ENCODE results near the gene TMEM109.

The TMEM109 gene, protein sequence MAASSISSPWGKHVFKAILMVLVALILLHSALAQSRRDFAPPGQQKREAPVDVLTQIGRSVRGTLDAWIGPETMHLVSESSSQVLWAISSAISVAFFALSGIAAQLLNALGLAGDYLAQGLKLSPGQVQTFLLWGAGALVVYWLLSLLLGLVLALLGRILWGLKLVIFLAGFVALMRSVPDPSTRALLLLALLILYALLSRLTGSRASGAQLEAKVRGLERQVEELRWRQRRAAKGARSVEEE

DNA sequence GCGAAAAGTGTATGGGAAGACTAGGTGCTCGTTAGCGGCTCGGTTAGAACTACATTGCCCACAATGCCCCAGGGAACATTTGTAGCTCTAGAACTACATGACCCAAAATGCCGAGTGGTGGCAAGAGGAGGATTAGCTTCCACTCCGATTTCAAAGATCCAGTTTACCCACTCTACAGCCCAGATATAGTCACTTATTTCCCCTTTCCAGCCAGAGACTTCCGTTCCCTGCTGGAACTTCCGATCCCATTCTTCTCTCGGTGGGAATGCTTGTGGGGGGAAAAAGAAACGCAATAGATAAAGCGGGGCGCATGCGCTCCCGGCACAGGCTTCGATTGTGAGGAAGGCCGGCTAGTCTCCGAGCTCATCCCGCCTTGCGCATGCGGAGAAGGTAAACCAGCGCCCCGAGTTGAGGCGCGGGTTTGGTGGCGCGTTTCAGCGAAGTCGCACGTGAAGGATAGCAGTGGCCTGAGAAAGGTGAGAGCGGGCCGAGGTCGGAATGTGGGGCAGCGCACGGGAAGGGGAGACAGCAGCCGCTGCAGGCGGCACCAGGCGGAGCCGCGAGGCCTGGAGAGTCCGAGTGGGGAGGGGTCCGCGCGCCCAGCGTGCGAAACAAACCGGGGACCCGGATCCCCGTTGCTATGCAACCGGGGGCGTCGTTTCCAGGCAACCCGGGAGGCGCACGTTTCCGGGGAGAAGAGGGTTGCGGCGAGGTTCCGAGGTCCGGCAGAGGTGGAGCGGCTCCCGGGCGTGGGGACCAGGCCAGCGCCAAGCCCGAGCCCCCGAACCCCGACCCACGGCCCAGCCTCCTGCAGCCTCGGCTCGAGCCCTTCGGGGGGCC is at the start of gene TMEM109:
TMEM109 (plus strand) TSS at position 366 of the 840 bp plus-strand sequence. CDS start 5,536 bp downstream, outside the sequence.
- FAIRE-seq, result no peak

DNA sequence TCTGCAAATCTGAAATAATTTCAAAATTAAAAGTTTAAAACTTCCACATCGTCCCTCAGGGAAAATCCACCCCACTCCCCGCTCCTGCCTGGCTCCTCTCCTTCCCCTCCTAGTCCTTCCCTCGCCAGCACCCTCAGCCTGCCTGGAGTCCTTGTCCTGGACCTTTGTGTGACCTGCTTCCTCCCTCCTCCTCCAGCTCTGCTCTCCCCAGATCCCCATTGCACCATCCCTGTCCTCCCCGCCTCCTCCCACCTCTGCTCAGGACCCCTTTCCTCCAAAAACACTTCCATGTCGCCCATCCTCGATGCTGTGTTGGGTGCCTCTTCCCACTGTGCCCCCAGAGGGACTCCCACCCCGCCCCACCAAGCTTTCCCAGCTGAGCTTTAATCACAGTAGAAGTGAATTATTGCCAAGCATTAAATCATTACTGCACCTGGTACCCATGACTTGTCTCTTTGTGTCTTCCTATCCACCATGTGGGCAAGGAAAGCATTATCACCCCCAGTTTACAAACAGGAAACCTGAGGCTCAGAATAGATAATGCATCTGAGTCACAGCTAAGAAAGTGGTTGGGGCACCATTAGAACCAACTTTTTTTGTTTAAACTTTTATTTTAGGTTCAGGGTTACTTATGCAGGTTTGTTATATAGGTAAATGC is 49.0 kb upstream of the TMEM109 start:
- no peak for FAIRE-seq

DNA sequence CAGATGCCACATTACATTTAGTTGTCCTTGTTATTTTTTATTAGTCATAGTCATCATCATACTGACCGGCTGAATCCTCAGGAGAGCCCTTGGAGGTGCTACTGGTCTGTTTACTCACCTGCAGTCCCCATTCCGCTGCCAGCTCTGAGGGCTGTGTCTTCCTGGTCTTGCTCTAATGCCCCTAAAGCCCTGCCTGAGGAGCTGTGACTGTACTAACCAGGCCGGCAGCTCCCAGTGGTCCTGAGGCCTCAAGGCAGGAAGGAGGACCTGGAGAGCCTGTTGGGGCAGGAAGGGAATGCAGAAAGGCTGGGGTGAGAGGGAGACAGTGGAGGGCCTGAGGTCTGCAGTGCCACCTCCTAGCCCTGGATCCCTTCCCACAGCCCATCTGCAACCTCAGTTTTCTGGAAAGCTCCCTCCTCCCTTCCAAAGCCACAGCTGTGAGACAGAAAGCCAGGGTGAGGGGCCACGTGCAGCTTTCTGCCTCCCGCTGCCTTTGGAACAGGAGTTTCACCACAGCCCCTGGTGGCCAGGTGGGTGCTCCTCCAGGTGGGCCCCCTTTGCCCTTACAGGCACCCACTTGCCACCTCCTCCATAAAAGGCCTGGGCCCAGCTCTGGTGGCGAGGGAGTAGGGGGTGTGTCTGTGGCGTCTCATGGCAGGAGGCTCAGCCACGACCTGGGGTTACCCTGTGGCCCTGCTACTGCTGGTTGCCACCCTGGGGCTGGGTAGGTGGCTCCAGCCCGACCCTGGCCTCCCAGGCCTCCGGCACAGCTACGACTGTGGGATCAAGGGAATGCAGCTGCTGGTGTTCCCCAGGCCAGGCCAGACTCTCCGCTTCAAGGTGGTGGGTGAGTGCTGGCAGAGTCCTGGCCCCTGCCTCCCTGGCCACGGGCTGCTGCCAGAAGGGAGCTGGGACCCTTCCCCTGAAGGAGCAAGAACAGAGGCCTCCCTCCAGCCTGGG is 46.8 kb upstream of the TMEM109 start, which contains the start of gene ZP1:
ZP1 (plus strand) TSS at position 632 of the 960 bp plus-strand sequence; CDS start at position 652, 20 bp downstream.
- no peak for FAIRE-seq

DNA sequence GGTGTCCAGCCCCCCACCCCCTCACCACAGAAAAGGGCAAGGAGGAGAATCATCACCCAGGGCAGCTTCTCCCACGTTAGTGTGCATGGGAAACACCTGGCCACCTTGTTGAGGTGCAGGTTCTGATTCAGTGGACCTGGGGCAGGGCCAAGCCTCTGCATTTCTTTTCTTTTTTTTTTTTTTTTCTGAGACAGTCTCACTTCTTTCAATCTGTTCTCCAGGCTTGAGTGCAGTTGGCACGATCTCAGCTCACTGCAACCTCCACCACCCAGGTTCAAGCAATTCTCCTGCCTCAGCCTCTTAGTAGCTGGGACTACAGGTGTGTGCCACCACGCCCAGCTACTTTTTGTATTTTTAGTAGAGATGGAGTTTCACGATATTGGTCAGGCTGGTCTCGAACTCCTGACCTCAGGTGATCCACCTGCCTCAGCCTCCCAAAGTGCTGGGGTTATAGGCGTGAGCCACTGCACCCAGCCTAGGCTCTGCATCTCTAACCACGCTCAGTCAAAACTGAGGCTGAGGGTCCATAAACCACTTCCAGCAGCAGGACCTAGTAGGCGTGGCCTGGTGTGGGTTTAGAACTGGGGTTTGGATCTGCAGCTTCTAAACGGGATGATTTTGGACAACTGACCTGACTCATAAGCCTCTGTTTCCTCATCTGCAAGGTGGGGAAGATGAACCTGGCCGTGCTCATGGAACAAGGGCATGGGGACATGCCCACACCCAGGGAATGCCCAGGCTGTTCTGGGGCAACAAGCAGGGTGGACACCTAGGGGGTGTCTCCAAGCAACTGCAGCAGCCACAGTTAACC is 45.9 kb upstream of the TMEM109 start:
- FAIRE-seq, result no peak

DNA sequence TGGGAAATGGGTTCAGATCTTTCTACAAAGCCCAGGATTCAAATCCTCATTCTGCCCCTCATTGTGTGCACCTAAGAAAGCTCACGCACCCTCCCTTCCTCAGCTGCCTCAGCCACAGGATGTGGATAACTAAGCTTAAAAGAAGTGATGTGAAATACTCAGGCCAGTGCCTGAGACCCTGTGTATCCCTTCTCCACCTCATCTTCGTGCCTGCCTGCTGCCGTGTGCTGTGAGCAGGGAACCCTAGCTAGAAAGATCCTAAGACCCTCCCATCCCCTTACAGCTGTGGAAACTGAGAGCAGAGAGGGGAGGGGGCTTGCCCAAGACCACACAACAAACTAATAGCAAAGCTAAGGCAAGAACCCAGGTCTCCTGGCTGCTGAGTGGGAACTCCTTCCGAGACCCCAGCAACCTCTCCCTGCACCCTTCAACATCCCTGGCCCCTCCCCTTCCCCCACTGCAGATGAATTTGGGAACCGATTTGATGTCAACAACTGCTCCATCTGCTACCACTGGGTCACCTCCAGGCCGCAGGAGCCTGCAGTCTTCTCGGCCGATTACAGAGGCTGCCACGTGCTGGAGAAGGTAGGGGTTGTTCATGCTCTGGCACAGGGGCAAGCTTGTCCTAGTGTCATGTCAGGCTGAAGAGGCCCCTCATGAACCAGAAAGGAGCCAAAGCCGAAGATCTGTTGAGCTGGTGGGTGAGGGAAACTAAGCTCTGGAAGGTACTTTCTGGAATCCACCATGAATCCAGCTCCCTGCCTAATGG is 45.1 kb upstream of the TMEM109 start:
- FAIRE-seq, result no peak

DNA sequence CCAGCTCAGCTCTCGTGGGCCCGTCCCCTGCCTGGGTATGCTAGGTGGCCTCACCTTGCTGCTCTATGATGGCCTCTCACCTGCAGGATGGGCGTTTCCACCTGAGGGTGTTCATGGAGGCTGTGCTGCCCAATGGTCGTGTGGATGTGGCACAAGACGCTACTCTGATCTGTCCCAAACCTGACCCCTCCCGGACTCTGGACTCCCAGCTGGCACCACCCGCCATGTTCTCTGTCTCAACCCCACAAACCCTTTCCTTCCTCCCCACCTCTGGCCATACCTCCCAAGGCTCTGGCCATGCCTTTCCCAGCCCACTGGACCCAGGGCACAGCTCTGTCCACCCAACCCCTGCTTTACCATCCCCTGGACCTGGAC is 44.5 kb upstream of the TMEM109 start:
- FAIRE-seq, result no peak

DNA sequence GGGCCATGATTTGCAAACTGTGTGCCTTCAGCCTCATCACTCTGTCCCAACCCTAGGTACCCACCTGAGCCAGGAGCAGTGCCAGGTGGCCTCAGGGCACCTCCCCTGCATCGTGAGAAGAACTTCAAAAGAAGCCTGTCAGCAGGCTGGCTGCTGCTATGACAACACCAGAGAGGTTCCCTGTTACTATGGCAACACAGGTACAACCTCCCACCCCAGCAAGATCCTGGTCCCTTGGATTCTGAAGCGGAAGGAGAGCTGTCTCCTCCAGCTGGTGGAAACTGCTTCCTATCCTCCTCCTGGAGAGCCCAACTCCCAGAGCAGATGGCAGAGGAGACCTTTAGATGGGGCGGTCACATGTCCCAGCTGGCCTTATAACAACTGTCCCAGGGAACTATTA is 43.7 kb upstream of the TMEM109 start:
- no peak for FAIRE-seq

DNA sequence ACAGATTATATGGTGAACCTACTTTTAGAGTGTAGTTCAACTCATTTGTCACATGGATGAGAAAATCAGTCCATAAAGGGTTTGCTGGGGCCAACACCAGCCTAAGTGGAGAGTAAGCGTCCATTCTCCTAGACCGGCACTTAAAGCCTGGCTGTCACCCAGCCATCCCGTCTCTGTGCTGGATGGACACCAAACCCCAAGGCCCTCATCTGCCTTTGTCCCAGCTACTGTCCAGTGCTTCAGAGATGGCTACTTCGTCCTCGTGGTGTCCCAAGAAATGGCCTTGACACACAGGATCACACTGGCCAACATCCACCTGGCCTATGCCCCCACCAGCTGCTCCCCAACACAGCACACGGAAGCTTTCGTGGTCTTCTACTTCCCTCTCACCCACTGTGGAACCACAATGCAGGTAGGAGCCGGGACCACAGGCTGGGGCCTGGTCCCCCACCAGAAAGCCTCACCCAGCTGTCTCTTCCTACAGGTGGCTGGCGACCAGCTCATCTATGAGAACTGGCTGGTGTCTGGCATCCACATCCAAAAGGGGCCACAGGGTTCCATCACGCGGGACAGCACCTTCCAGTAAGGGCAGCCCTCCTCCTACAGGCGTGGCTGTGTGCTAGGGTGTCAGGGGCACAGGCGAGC is 43.1 kb upstream of the TMEM109 start:
- FAIRE-seq, result no peak

DNA sequence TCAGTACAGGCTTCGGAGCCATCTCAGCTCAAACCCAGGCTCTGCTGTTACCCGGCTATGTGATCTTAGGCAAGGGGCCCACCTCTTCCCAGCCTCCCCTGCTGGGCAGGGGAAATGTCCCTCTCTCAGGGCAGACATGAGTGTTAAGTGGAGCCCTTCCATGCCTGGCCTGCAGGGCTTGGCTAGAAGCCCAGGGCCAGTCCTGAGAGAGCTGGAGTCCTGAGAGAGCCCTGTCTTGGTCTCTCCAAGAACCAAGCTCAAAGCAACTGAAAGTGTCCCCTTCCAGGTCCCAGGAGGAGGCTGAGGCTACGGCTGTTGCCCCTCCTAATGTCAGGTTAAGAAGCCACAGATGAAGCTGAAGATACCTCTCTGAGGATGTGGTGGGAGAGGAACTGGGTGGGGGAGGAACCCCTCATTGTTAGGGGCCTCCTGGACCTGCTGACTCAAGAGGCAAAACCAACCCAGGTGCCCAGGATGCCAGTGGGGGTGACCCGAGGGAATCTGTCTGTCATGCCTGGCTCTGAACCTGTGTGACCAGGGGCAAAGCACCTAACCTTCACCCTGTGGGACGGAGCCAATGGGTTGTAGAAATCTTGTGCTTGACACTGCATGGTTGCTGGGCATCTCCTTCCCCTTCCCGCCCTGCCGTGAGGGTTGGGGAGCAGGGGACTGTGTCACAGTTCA is 42.4 kb upstream of the TMEM109 start:
- FAIRE-seq, result no peak

DNA sequence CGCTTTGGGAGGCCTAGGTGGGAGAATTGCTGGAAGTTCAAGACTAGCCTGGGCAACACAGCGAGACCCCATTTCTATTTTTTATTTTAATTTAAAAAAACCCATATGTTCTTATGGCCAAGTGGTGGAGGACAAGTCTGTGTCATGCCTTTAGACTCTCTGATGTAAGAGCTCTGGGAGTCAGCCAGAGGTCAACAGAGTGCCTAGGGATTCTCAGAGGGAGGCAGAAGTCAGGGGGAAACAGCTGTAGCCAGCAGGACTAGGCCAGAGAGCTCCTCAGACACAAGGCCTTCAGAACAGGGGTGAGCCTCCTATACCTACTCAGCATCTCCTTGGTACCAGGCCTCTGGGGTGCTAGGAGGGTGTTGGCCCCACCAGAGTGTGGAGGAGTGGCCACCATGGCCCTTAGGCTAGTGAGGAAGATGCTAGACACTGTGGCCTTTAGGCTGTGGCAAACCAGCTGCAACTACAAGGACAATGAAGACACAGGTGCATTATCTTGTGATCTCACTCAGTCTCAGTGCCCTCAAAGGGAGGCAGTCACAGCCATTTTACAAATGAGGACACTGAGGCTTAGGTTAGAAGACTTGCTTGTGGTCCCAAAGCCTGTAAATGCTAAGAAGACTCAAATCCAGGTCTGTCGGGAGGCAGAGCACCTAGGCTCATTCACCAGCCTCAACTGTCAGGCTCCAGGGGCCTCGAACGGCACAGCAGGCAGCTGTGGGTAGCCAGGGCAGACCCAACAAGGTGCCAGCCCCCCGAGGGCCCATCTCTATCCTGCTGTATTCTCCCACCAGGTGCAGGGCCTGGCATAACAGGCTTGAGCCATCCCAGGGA is 41.6 kb upstream of the TMEM109 start:
- no peak for FAIRE-seq

DNA sequence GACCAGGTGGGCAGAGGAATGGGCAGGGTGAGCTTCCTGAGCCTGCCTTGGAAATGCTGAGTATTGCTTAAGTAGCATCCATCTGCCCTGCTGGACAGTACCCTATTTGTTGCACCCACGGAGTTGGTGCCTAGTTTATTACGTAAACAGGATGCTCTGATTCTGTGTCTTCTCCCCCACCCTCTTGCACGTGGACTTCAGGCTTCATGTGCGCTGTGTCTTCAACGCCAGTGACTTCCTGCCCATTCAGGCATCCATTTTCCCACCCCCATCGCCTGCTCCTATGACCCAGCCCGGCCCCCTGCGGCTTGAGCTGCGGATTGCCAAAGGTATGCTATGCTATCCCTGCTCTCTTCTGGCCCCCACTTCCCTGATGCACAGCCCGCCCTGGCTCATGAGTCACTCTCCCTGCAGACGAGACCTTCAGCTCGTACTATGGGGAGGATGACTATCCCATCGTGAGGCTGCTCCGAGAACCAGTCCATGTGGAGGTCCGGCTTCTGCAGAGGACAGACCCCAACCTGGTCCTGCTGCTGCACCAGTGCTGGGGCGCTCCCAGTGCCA is 40.9 kb upstream of the TMEM109 start:
- no peak for FAIRE-seq

DNA sequence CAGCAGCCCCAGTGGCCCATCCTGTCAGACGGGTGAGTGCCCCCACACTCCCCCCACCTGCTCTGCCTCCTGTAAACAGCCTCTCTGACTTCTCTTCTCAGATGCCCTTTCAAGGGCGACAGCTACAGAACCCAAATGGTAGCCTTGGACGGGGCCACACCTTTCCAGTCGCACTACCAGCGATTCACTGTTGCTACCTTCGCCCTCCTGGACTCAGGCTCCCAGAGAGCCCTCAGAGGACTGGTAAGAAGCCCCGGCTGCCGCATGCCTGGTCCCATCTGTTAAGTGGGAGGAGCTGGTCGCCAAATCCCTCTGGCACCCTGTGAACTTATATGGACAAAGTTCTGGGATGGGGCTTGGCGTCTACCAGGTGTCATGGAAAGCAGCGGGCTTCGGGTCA is 40.4 kb upstream of the TMEM109 start:
- no peak for FAIRE-seq

DNA sequence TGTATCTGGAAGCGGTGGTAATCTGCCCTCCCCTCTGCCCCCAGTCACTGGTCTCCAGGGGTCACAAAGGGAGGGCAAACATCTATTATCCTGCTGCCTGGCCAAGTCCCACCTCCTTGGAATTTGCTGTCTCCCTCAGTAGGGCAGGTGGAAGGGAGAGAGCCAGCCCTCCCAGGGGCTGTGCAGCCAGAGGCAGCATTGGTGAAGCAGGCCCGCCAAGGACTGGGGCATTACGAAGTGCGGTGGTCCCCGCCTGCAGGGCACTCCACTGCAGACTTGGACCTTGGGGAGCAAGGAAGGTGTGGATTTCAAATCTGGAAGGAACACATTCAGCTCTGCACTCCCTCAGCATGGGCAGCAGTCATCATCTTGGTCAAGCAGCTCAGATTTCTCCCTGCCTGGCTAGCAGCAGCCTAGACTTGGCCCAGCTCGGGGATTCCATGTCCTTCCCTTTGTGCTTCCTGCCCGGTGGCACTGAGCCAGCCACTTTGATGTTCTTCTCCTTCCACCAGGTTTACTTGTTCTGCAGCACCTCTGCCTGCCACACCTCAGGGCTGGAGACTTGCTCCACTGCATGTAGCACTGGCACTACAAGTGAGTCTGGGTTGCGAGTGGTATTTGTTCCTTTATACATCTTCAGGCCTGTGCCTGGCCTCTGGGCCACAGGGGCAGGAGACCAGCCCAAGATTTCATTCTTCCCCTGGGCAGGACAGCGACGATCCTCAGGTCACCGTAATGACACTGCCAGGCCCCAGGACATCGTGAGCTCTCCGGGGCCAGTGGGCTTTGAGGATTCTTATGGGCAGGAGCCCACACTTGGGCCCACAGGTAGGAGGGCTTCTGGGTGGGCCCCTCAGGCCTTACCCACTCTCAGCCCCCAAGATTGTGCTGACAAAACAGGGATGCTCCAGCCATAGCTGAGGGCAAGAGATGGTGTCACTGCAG is 39.3 kb upstream of the TMEM109 start:
- no peak for FAIRE-seq

DNA sequence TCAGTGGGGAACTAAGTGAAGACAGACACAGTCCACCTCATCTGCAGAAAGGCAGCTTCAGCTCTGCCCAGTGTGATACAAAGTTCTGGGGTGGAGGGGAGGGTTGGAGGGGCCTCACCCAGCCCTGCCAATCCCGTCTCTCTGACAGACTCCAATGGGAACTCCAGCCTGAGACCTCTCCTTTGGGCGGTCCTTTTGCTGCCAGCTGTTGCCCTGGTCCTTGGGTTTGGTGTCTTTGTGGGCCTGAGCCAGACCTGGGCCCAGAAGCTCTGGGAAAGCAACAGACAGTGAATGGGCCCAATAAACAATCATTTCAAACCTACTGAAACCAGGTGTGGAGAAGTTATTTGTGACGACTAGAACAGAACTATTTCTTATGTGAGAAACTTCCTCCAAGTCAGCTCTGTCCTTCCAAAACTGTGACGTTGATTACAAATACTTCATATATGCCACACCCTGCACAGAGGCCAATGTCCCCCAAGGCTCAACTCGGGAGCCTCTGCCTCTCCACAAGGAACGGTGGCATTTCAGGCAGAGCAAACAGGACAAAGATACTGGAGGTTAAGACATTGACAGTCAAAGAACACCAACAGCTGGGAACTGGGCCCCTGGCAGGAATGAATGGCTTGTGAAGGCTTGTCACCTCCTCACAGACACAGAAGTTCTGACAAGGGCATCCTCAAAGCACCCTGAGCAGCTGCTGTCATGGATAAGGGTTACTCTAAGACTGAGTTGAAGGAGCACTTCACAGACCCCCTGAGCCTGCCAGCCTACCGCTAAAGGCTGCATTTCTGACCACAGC is 38.4 kb upstream of the TMEM109 start:
- no peak for FAIRE-seq

DNA sequence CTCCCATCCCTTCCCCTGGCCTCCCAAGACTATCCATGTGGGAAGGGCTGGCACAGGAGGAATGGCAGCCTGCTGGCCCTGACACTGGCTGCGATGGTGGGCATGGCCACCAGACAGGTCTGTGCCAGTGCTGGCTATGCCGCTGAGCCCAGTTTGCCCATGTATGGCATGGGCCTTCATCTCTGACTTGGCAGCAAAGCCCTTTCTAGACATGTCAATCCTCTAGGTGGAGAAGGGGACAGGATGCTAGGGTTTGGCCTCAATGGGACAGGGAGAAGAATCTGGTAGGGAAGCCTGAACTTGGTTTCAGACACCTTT is 37.8 kb upstream of the TMEM109 start:
- FAIRE-seq, result no peak
